Vagina (tissue), 2 donors: ENCODE measurements around the gene NEK8.

Experiments used
- POLR2A ChIP-seq, 2 donors: fragments of 450-650 bp; IDR thresholded peaks; one replicate each; pipeline ENCODE4 v1.6.1; 2017; ENCODE audit warnings: antibody characterized with exemption in 2 of 2, mild to moderate bottlenecking in 2 of 2, moderate library complexity in 2 of 2
- POLR2AphosphoS5 ChIP-seq, 2 donors: sonication (generic); formaldehyde crosslinking; IDR thresholded peaks; one replicate each; pipeline ENCODE4 v1.9.0; 2017; ENCODE audit warnings: antibody characterized with exemption in 2 of 2, mild to moderate bottlenecking in 2 of 2, low read depth in 1 of 2; ENCODE audit not compliant: insufficient read depth in 1 of 2
- TF ChIP-seq, protein P1 (sequence below), 3 experiments: fragments of 450-650 bp in 2 of 3; fragments of 200-600 bp in 1 of 3; sonication (generic) in 1 of 3; IDR thresholded peaks; one replicate each; pipeline ENCODE4 v1.5.1; 2017 to 2019; ENCODE audit warnings: antibody characterized with exemption in 3 of 3, mild to moderate bottlenecking in 2 of 3, moderate library complexity in 2 of 3

DNA sequence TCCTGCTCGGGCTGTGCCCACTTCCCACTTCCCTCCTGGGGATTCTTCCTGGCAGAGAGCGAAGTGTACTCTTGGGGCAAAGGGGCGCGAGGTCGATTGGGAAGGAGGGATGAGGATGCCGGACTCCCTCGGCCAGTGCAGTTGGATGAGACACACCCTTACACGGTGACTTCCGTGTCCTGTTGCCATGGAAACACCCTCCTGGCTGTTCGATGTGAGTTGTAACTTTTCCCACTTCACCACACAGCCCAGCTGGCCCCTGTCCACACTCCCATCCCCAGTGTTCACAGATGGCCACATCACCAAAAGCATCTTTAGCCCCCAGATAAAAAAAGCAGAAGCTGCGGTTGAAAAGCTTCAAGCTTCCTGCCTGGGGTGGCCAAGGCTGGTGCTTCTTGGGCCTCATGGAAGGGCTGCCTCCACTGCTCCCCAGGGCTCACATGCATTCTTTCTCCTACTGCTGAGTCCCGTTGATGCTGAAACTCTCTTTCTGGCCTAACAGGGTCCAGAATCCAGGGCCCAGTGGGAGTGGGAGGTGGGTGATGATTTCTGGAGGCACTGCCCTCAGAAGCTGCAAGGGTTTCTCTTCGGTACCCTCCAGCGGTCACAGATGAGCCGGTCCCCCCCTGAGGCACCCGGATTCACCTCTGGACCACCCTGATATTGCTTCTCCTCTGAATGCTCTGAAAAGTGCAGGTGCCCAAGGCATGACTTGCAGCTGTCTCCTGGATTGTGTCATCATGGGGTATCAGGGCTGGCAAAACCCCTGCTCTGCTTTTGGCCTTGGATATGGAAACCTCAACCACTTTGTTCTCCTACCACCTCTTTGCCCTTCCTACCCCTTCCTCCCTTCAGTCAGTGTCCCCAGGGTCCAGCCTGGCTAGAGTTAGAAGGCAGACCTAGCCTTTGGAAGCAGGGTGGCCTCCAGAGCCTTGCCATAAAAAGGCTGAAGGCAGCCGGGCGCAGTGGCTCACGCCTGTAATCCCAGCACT lies 13.1 kb downstream of the NEK8 start:
- no peak for TF ChIP-seq POLR2AphosphoS5 (IDR thresholded peaks at IDR 0.05; ENCODE audit: insufficient read depth in 1 of 2, low read depth in 1 of 2)
- TF ChIP-seq, protein P1, sequence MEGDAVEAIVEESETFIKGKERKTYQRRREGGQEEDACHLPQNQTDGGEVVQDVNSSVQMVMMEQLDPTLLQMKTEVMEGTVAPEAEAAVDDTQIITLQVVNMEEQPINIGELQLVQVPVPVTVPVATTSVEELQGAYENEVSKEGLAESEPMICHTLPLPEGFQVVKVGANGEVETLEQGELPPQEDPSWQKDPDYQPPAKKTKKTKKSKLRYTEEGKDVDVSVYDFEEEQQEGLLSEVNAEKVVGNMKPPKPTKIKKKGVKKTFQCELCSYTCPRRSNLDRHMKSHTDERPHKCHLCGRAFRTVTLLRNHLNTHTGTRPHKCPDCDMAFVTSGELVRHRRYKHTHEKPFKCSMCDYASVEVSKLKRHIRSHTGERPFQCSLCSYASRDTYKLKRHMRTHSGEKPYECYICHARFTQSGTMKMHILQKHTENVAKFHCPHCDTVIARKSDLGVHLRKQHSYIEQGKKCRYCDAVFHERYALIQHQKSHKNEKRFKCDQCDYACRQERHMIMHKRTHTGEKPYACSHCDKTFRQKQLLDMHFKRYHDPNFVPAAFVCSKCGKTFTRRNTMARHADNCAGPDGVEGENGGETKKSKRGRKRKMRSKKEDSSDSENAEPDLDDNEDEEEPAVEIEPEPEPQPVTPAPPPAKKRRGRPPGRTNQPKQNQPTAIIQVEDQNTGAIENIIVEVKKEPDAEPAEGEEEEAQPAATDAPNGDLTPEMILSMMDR (IDR thresholded peaks at IDR 0.05): no peak
- no peak for TF ChIP-seq POLR2A (IDR thresholded peaks at IDR 0.05)
